HEK293T (cell line): ENCODE data around the gene KCNQ1.
"Not testable (repeated sequence)": the region's sequence is repeated elsewhere in the genome, so short reads cannot be mapped to it uniquely, and the experiment has no call there.

ENCODE experiments used
- CTCF ChIA-PET: fragments of 350-600 bp; formaldehyde crosslinking; extraction: SDS; loops from one replicate; lab custom pipeline; 2021; ENCODE audit warnings: antibody characterized with exemption, inconsistent platforms; lab: Yijun Ruan, JAX
- POLR2A ChIA-PET: fragments of 350-600 bp; formaldehyde crosslinking; extraction: SDS; loops from one replicate; lab custom pipeline; 2020; ENCODE audit warnings: antibody characterized with exemption, inconsistent platforms; lab: Yijun Ruan, JAX
- DNase-seq: peaks from one replicate; pipeline ENCODE4 v3.0.0; 2012; ENCODE audit warnings: mixed read lengths; ENCODE audit errors: extremely low spot score
- ARNT ChIP-seq: fragments of 450-650 bp; IDR thresholded peaks from 2 replicates; pipeline ENCODE4 v1.6.1; 2017; ENCODE audit warnings: mild to moderate bottlenecking
- BHLHE40 ChIP-seq: fragments of 450-650 bp; IDR thresholded peaks from 2 replicates; pipeline ENCODE4 v1.6.1; 2016; ENCODE audit warnings: mild to moderate bottlenecking, moderate library complexity, borderline replicate concordance
- CTBP1 ChIP-seq: fragments of 450-650 bp; IDR thresholded peaks from 2 replicates; pipeline ENCODE4 v1.6.1; 2016; ENCODE audit warnings: borderline replicate concordance
- ELF4 ChIP-seq: fragments of 450-650 bp; IDR thresholded peaks from 2 replicates; pipeline ENCODE4 v1.6.1; 2017; ENCODE audit warnings: antibody characterized with exemption
- FOXA1 ChIP-seq: fragments of 450-650 bp; IDR thresholded peaks from 2 replicates; pipeline ENCODE4 v1.6.1; 2016; ENCODE audit warnings: mild to moderate bottlenecking
- FOXK2 ChIP-seq: fragments of 450-650 bp; IDR thresholded peaks from 2 replicates; pipeline ENCODE4 v1.6.1; 2016; ENCODE audit warnings: mild to moderate bottlenecking
- FOXM1 ChIP-seq: fragments of 450-650 bp; IDR thresholded peaks from 2 replicates; pipeline ENCODE4 v1.6.1; 2017; ENCODE audit warnings: mild to moderate bottlenecking, borderline replicate concordance
- HDGF ChIP-seq: fragments of 450-650 bp; IDR thresholded peaks from 2 replicates; pipeline ENCODE4 v1.6.1; 2017; ENCODE audit warnings: antibody characterized with exemption, borderline replicate concordance
- L3MBTL2 ChIP-seq: fragments of 450-650 bp; conservative IDR thresholded peaks from 2 replicates; pipeline ENCODE4 v1.6.1; 2016; ENCODE audit warnings: mild to moderate bottlenecking
- LEF1 ChIP-seq: fragments of 450-650 bp; IDR thresholded peaks from 2 replicates; pipeline ENCODE4 v1.6.1; 2017; ENCODE audit warnings: mild to moderate bottlenecking, borderline replicate concordance
- NFRKB ChIP-seq: fragments of 450-650 bp; IDR thresholded peaks from 2 replicates; pipeline ENCODE4 v1.6.1; 2016; ENCODE audit warnings: mild to moderate bottlenecking, moderate library complexity
- SP1 ChIP-seq: fragments of 450-650 bp; IDR thresholded peaks from 2 replicates; pipeline ENCODE4 v1.6.1; 2017
- SUZ12 ChIP-seq: fragments of 450-650 bp; IDR thresholded peaks from 2 replicates; pipeline ENCODE4 v1.6.1; 2016; ENCODE audit warnings: mild to moderate bottlenecking
- TARDBP ChIP-seq: fragments of 450-650 bp; IDR thresholded peaks from 2 replicates; pipeline ENCODE4 v1.6.1; 2016
- ZNF384 ChIP-seq: fragments of 450-650 bp; IDR thresholded peaks from 2 replicates; pipeline ENCODE4 v1.6.1; 2016
- TF ChIP-seq, protein P1 (sequence below): fragments of 450-650 bp; IDR thresholded peaks from 2 replicates; pipeline ENCODE4 v1.6.1; 2016

Gene KCNQ1

DNA sequence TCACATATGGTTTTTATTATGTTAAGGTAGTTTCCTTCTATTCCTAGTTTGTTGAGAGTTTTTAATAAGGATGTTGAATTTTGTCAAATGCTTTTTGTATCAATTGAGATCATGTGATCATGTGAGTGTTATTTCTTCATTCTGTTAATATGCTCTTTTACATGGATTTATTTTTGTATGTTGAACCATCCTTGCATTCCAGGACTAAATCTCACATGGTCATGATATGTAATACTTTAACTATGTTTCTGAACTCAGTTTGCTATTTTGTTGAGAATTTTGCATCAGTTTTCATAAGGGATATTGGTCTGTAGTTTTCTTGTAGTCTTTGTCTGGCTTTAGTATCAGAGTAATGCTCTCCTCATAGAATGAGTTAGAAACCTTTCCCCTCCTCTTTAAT is 43.2 kb downstream of the KCNQ1 start:
- TF ChIP-seq FOXK2, result no peak
- no peak for TF ChIP-seq NFRKB
- TF ChIP-seq BHLHE40, result no peak
- TF ChIP-seq, protein P1, sequence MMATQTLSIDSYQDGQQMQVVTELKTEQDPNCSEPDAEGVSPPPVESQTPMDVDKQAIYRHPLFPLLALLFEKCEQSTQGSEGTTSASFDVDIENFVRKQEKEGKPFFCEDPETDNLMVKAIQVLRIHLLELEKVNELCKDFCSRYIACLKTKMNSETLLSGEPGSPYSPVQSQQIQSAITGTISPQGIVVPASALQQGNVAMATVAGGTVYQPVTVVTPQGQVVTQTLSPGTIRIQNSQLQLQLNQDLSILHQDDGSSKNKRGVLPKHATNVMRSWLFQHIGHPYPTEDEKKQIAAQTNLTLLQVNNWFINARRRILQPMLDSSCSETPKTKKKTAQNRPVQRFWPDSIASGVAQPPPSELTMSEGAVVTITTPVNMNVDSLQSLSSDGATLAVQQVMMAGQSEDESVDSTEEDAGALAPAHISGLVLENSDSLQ, result no peak
- TF ChIP-seq SUZ12, result no peak
- TF ChIP-seq ZNF384, result no peak
- TF ChIP-seq CTBP1, result no peak
- TF ChIP-seq SP1, result no peak
- TF ChIP-seq FOXA1, result no peak
- TF ChIP-seq HDGF, result no peak
- TF ChIP-seq L3MBTL2, result no peak
- no peak for TF ChIP-seq TARDBP
- TF ChIP-seq ARNT, result no peak
- TF ChIP-seq LEF1, result no peak
- no peak for TF ChIP-seq ELF4
- TF ChIP-seq FOXM1, result no peak
- POLR2A ChIA-PET, result no interaction called here
- CTCF ChIA-PET, result no interaction called here
- no peak for DNase-seq

DNA sequence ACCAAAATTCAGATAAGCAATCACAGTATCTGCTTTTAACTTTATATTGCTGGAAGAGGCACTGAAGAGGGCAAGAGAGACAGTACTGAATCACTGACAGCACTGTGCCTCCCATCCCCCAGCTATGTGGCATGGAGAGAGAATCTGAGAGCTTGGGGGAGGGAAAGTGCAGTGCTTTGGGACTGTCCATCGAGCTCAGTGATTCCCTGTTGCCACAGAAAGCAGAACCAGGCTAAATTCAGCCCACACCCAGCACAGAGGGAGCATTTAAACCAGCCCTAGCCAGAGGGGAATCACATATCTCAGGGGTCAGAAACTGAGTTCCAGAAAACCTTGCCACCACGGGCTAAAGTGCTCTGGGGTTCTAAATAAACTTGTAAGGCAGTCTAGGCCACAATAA is 44.3 kb downstream of the KCNQ1 start:
- ChIA-PET POLR2A (no interaction called here), CTCF (no interaction called here)
- no peak for DNase-seq
- TF ChIP-seq TARDBP, result no peak
- no peak for TF ChIP-seq L3MBTL2
- TF ChIP-seq FOXM1, result no peak
- TF ChIP-seq ARNT, result no peak
- no peak for TF ChIP-seq CTBP1
- no peak for TF ChIP-seq SUZ12
- no peak for TF ChIP-seq HDGF
- TF ChIP-seq ELF4, result no peak
- no peak for TF ChIP-seq LEF1
- TF ChIP-seq FOXK2, result no peak
- no peak for TF ChIP-seq NFRKB
- no peak for TF ChIP-seq SP1
- no peak for TF ChIP-seq FOXA1
- TF ChIP-seq, protein P1, result no peak
- TF ChIP-seq ZNF384, result no peak

DNA sequence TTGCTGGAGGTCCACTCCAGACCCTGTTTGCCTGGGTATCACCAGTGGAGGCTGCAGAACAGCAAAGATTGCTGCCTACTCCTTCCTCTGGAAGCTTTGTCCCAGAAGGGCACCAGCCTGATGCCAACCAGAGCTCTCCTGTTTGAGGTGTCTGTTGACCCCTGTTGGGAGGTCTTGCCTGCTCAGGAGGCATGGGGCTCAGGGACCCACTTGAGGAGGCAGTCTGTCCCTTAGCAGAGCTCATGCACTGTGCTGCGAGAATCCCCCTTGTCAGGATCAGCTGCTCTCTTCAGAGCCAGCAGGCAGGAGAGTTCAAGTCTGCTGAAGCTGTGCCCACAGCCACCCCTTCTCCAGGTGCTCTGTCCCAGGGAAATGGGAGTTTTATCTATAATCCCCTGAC is 53.1 kb downstream of the KCNQ1 start:
- CTCF ChIA-PET, POLR2A ChIA-PET, DNase-seq: not testable (repeated sequence)

DNA sequence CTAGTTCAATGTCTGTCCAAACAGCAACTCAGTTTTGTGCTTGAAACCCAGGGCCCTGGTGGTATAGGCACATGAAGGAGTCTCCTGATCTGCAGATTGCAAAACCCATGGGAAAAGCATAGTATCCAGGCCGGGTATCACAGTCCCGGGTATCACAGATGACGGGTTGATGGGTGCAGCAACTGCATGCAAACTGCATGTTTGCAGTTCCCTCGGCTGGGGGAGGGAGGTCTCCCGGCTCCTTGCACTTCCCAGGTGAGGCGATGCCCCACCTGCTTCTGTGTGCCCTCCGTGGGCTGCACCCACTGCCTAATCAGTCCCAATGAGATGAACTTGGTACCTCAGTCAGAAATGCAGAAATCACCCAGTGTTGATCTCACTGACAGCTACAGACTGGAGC is 53.9 kb downstream of the KCNQ1 start:
- no peak for DNase-seq
- TF ChIP-seq LEF1, result no peak
- no peak for TF ChIP-seq FOXM1
- TF ChIP-seq NFRKB, result no peak
- ChIA-PET POLR2A (no interaction called here), CTCF (no interaction called here)

DNA sequence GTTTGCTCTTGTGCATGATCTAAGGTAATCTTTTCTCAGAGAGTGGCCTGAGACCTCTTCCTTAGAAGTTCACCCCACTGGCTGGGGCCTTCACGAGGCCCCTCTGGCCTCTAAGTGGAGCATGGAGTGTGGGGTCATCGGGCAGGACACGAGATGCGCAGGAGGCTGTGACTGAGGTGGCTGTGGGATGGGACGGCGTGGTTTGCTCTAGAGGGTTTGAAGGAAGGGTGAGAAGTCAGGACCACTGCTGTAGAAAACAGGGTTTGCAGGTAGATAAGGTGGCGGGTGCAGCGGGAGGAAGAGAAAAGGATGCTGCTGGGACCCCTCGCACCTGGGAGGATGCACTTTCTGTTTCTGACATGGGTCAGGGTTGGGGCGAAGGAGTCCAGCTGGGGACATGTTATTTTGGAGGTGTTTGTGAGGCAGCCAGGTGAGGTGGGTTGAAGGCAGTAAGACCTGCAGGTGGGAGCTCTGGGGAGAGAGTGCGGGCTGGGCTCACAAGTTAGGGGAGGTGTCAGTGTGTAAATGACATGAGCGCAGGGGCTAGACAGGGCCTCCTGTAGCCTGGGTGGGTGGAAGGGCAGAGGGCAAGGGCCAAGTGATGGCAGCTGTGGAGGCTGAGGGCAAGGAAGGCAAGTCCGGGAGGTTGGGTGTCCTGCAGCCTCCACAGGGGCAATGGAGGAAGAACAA is 62.5 kb downstream of the KCNQ1 start:
- no peak for DNase-seq
- CTCF ChIA-PET, result no interaction called here
- no peak for TF ChIP-seq CTBP1
- TF ChIP-seq FOXK2, result no peak
- no peak for TF ChIP-seq TARDBP
- TF ChIP-seq FOXA1, result no peak
- TF ChIP-seq ARNT, result no peak
- TF ChIP-seq L3MBTL2, result no peak
- TF ChIP-seq FOXM1, result no peak
- TF ChIP-seq, protein P1, result no peak
- TF ChIP-seq SUZ12, result no peak
- TF ChIP-seq SP1, result no peak
- TF ChIP-seq NFRKB, result no peak
- no peak for TF ChIP-seq ELF4
- TF ChIP-seq LEF1, result no peak
- TF ChIP-seq BHLHE40, result no peak
- TF ChIP-seq ZNF384, result no peak
- no peak for TF ChIP-seq HDGF
- POLR2A ChIA-PET, result no interaction called here

DNA sequence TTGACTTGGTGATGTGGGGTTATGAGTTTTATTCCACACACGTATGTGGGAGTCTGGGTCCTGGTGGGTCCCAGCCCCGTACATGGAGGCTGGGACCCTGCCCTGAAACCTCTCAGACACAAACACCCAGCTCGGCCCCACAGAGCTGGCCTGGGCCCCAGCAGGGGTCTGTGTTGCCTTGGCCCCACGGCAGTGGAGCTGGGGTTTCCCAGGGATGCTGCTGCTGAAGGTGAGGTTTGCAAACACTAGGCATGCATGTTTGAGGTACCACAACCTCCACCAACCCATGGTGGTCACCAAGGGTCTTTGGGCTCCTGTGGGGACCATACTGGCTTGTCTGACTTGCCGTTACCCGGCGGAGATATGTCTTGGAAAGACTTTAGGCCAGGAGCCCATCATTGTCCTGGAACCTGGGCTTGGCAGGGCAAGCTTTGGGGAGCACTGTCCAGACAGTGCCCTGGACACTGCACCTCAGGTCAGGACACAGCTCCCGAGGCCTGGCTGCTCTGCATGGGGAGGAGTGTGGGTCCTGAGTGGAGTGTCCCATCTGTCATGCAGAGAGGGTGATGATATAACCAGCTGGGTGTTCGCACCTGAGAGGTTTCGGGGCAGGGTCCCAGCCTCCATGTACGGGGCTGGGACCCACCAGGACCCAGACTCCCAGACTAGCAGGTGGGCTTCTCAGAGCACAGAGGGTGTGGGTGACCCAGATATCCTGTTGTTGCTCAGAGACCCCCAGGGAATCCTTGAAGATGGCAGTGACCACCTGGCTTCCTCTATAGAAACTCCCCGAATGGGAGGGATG is 63.3 kb downstream of the KCNQ1 start:
- no peak for DNase-seq
- ChIA-PET CTCF (interaction anchor here (0.6 kb wide), 1 partner anchor 145 kb away, joined by 5 read pairs; no protein-coding TSS in a partner anchor), POLR2A (no interaction called here)
- TF ChIP-seq FOXM1, result no peak
- TF ChIP-seq ELF4, result no peak
- no peak for TF ChIP-seq TARDBP
- TF ChIP-seq, protein P1, result no peak
- TF ChIP-seq SP1, result no peak
- no peak for TF ChIP-seq BHLHE40
- no peak for TF ChIP-seq CTBP1
- TF ChIP-seq ARNT, result no peak
- TF ChIP-seq FOXK2, result no peak
- TF ChIP-seq L3MBTL2, result no peak
